Measurements from ENCODE around the gene ANG.

DNA sequence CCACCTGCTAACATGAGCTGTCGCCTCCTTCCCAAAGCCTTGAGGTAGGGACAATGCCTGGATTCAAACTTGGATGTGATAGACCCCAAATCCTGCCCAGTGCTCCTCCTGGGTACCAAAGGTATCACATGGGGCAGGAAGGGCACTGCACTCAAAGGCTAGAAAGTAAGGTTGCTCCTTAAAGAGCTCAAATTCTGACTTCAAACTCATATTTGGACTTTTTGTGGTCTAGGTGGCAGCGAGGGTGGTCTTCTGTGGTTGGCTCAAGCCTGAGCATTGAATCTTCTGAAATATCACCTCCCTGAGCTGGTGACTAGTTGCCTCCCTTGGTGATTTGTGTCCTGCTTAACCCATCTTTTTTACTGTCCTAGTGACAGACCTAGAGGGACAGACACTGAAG, 12.5 kb upstream of the ANG start:
- TF ChIP-seq, protein P1, sequence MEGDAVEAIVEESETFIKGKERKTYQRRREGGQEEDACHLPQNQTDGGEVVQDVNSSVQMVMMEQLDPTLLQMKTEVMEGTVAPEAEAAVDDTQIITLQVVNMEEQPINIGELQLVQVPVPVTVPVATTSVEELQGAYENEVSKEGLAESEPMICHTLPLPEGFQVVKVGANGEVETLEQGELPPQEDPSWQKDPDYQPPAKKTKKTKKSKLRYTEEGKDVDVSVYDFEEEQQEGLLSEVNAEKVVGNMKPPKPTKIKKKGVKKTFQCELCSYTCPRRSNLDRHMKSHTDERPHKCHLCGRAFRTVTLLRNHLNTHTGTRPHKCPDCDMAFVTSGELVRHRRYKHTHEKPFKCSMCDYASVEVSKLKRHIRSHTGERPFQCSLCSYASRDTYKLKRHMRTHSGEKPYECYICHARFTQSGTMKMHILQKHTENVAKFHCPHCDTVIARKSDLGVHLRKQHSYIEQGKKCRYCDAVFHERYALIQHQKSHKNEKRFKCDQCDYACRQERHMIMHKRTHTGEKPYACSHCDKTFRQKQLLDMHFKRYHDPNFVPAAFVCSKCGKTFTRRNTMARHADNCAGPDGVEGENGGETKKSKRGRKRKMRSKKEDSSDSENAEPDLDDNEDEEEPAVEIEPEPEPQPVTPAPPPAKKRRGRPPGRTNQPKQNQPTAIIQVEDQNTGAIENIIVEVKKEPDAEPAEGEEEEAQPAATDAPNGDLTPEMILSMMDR (IDR thresholded peaks at IDR 0.05), result no peak
- no peak for TF ChIP-seq CHD2 (IDR thresholded peaks at IDR 0.05; ENCODE audit: low read length, partially characterized antibody)
- TF ChIP-seq TCF12 (IDR thresholded peaks at IDR 0.05), result no peak
- TF ChIP-seq SIN3A (IDR thresholded peaks at IDR 0.05; ENCODE audit: borderline replicate concordance, low read depth, low read length), result no peak
- TF ChIP-seq YY1 (IDR thresholded peaks at IDR 0.05; ENCODE audit: low read depth), result no peak
- TF ChIP-seq, protein P2, sequence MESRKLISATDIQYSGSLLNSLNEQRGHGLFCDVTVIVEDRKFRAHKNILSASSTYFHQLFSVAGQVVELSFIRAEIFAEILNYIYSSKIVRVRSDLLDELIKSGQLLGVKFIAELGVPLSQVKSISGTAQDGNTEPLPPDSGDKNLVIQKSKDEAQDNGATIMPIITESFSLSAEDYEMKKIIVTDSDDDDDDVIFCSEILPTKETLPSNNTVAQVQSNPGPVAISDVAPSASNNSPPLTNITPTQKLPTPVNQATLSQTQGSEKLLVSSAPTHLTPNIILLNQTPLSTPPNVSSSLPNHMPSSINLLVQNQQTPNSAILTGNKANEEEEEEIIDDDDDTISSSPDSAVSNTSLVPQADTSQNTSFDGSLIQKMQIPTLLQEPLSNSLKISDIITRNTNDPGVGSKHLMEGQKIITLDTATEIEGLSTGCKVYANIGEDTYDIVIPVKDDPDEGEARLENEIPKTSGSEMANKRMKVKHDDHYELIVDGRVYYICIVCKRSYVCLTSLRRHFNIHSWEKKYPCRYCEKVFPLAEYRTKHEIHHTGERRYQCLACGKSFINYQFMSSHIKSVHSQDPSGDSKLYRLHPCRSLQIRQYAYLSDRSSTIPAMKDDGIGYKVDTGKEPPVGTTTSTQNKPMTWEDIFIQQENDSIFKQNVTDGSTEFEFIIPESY (IDR thresholded peaks at IDR 0.05; ENCODE audit: borderline replicate concordance, low read depth), result no peak
- no peak for TF ChIP-seq TEAD4 (IDR thresholded peaks at IDR 0.05; ENCODE audit: borderline replicate concordance, insufficient read depth)

Measured in SK-N-SH (cell line).